ENCODE data around the gene LRP1B.

DNA sequence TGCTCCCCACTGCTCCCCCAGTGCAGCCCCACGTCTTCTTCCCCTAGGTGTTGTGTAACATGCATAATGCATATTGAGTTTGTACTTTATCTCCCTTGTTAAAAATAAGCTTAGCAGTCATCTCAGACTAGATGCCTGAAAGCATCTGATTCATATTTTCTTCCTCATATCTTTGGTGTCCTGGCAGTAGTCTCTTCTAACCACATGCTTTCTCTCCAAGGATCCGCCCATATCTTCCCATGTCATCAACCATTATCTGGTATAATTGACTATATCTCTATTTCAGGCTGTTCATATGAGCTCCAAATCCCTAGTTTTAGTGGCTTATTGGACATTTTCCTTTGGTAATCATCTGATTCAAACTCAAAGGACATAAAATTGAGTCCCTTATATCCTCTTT, 426.3 kb downstream of the LRP1B start:
- TF ChIP-seq, protein P1, sequence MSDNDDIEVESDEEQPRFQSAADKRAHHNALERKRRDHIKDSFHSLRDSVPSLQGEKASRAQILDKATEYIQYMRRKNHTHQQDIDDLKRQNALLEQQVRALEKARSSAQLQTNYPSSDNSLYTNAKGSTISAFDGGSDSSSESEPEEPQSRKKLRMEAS (IDR thresholded peaks at IDR 0.05): no peak
- TF ChIP-seq RFX5 (IDR thresholded peaks at IDR 0.05) (no peak), CTCF (IDR thresholded peaks at IDR 0.05) (no peak), EP300 (IDR thresholded peaks at IDR 0.05) (no peak), POLR2A (IDR thresholded peaks at IDR 0.05; ENCODE audit: low read length) (no peak), BHLHE40 (IDR thresholded peaks at IDR 0.05; ENCODE audit: low read depth, low read length) (no peak), HMGXB4 (CRISPR knock-in tag; IDR thresholded peaks at IDR 0.05; ENCODE audit: borderline replicate concordance) (no peak)

All from A549 (cell line).